Prostate gland (tissue), 2 donors: ENCODE measurements around the gene KRT75. TPM values are rescaled to one million over a fixed set of nuclear protein-coding genes. Genes with fewer than 3 reads are reported as not detected.

Experiments used
- DNase-seq: peaks from one replicate; pipeline ENCODE4 v3.0.0-alpha.2; 2019; ENCODE audit warnings: low spot score
- H3K27ac ChIP-seq, 2 donors: fragments of 200-600 bp; sonication (generic); 2 replicates each; pipeline ENCODE4 v1.5.1; 2017 to 2019
- H3K27me3 ChIP-seq: fragments of 200-600 bp; sonication (generic); replicated peaks from 2 replicates; pipeline ENCODE4 v1.5.1; 2019; ENCODE audit not compliant: insufficient read depth
- H3K36me3 ChIP-seq, 2 donors: fragments of 200-600 bp; sonication (generic); 1 replicate in 1 of 2; 2 replicates in 1 of 2; pipeline versions ENCODE4 v1.5.1 to v1.8.1; 2017 to 2019
- H3K4me1 ChIP-seq: fragments of 200-600 bp; sonication (generic); replicated peaks from 2 replicates; pipeline ENCODE4 v1.5.1; 2019
- H3K4me3 ChIP-seq, 2 donors: fragments of 200-600 bp; sonication (generic); 2 replicates each; pipeline ENCODE4 v1.5.1; 2017 to 2019
- H3K9me3 ChIP-seq: fragments of 200-600 bp; sonication (generic); 2 replicates; pipeline ENCODE4 v1.5.1; 2017
- CTCF ChIP-seq, 4 experiments: fragments of 200-600 bp in 2 of 4; fragments of 450-650 bp in 2 of 4; sonication (generic) in 2 of 4; IDR thresholded peaks; 1 replicate in 3 of 4; 2 replicates in 1 of 4; pipeline ENCODE4 v1.5.1; 2016 to 2019; ENCODE audit warnings: antibody characterized with exemption in 4 of 4, mild to moderate bottlenecking in 2 of 4, moderate library complexity in 2 of 4
- POLR2A ChIP-seq: fragments of 450-650 bp; IDR thresholded peaks from one replicate; pipeline ENCODE4 v1.6.1; 2016; ENCODE audit warnings: antibody characterized with exemption, mild to moderate bottlenecking
- POLR2AphosphoS5 ChIP-seq: sonication (generic); formaldehyde crosslinking; IDR thresholded peaks from one replicate; pipeline ENCODE4 v1.6.1; 2017; ENCODE audit warnings: antibody characterized with exemption
- WGBS: methylation state at CpG from one replicate; pipeline ENCODE4 v1.1.5; 2018; 5-methylcytosine and 5-hydroxymethylcytosine counted together
- intact Hi-C: fragments of 100-400 bp; cut with DNase I; formaldehyde crosslinking; loops from one replicate; pipeline ENCODE4 v1.14.2; 2022
- total RNA-seq, 2 donors: library from RNA; depleted of rRNA; stranded (reverse); fragments of >200 nt; gene quantifications; one replicate each; pipeline ENCODE4 v1.1.0, GENCODE V29; 2016

The KRT75 gene
- total RNA-seq, 2 donors from 2014 or later: not detected

DNA sequence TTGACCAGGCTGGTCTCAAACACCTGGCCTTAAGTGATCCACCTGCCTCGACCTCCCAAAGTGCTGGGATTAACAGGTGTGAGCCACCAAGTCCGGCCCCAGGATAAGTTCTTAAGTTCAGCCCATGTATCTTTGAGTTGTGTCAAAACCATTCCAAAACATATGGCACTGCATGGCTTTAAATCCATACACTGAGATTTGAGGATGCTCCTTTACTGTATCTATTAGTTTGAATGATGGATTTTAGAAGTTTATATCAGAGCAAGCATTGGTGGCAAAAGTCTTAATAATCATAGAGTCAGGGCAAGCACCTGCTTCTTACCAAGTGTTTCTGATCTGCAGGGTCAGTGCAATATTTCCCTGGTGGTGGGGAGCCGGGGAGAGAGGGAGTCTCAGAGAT is 11.7 kb upstream of the KRT75 start:
- H3K9me3 ChIP-seq: no peaks in the 10 kb centered on the region
- WGBS: 71% methylated on average over 3 of the region's 3 CpGs
- H3K36me3 ChIP-seq: no peaks in the 10 kb centered on the region
- intact Hi-C loops: no loop called here
- H3K27me3 ChIP-seq: no peaks in the 10 kb centered on the region
- TF ChIP-seq POLR2AphosphoS5: no peak
- TF ChIP-seq POLR2A: no peak
- no peak for TF ChIP-seq CTCF (IDR thresholded peaks at IDR 0.05)
- H3K4me3 ChIP-seq: no peak overlapping the region
- no peak for DNase-seq
- no peak overlapping the region for H3K27ac ChIP-seq
- no peaks in the 10 kb centered on the region for H3K4me1 ChIP-seq

GRCh38 chr12:52444647-52445595 is 10.8 kb upstream of the KRT75 start:
- H3K4me3 ChIP-seq: no peak overlapping the region
- H3K36me3 ChIP-seq: no peaks in the 10 kb centered on the region
- no peak for DNase-seq
- no peaks in the 10 kb centered on the region for H3K4me1 ChIP-seq
- 63% methylated on average over 10 of the region's 10 CpGs for WGBS
- peak overlapping the region in 1 of 2 donors; percentile 12 for H3K27ac ChIP-seq
- H3K27me3 ChIP-seq: no peaks in the 10 kb centered on the region
- intact Hi-C loops: no loop called here
- peak; percentile 52 for TF ChIP-seq POLR2AphosphoS5
- TF ChIP-seq POLR2A: no peak
- no peaks in the 10 kb centered on the region for H3K9me3 ChIP-seq

- H3K4me1 ChIP-seq: no peaks in the 10 kb centered on the region
- WGBS: 97% methylated on average over 3 of the region's 3 CpGs
- H3K36me3 ChIP-seq: no peaks in the 10 kb centered on the region
- DNase-seq: no peak
- no peak overlapping the region for H3K4me3 ChIP-seq
- intact Hi-C loops: no loop called here
- H3K27ac ChIP-seq: no peak overlapping the region
- TF ChIP-seq POLR2A: no peak
- no peaks in the 10 kb centered on the region for H3K9me3 ChIP-seq
- H3K27me3 ChIP-seq: no peaks in the 10 kb centered on the region
Measured at GRCh38 chr12:52443966-52444365, 9.8 kb upstream of the KRT75 start.

DNA sequence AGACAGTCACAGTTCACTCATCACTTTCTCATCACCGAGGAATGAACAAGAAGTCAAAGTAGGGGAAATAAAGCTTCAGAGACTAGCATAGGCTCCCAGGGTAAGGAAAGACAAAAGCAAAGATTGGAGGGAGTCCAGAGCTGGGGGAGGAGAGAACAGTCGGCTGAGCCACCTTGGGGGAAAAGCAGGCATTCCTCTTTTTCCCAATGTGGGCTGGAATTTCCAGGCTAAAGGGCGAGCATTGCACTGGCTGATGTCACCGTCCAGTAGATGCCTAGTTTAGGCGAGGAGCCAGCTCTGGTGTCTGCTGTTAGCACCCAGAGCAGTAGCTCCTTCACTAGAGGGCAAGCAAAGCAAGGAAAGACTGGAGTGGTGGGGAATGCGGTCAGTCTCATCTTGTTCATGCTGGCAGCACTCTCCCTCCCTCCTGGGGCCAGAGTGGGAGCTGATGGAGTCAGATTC is 8.5 kb upstream of the KRT75 start:
- H3K4me1 ChIP-seq: no peaks in the 10 kb centered on the region
- H3K4me3 ChIP-seq: no peak overlapping the region
- 43% methylated on average over 6 of the region's 6 CpGs for WGBS
- no peaks in the 10 kb centered on the region for H3K27me3 ChIP-seq
- no peaks in the 10 kb centered on the region for H3K9me3 ChIP-seq
- intact Hi-C loops: no loop called here
- TF ChIP-seq POLR2AphosphoS5: no peak
- no peak for TF ChIP-seq CTCF (IDR thresholded peaks at IDR 0.05)
- no peak for TF ChIP-seq POLR2A
- no peak overlapping the region for H3K27ac ChIP-seq
- no peak for DNase-seq
- H3K36me3 ChIP-seq: no peaks in the 10 kb centered on the region

DNA sequence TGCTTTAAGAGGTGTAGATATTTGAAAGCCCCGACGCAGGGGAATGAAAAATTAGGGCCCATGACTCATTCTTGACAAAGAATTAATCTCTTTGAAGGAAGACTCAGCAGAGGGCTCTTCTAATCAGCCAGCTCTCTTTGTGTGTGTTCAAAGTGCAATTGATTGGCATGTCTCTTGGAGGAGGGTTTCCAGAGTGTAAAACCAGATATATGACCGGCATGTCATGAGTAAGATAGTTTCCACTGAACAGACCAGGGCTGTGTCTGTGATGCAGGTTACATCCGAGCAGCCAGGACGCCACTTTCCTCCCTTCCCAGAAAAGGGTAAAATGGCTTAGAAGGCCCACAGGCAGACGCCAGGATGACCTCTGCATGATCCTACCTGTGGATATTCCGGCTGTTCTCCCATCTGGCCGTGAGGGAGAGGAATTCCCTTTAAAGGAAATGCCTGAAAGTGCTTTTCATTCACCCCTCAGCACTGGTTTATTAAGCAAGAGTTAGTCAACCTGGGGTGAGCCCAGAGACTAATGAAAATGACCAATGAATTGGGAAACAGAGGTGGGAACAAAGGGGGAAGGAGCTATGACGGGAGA is 7.2 kb upstream of the KRT75 start:
- H3K9me3 ChIP-seq: no peaks in the 10 kb centered on the region
- no peak overlapping the region for H3K4me3 ChIP-seq
- 78% methylated on average over 9 of the region's 9 CpGs for WGBS
- DNase-seq: no peak
- no peak overlapping the region for H3K27ac ChIP-seq
- no peak for TF ChIP-seq POLR2AphosphoS5
- TF ChIP-seq POLR2A: no peak
- TF ChIP-seq CTCF (IDR thresholded peaks at IDR 0.05): no peak
- no peaks in the 10 kb centered on the region for H3K27me3 ChIP-seq
- no peaks in the 10 kb centered on the region for H3K36me3 ChIP-seq
- intact Hi-C loops: no loop called here
- no peaks in the 10 kb centered on the region for H3K4me1 ChIP-seq
